ENCODE measurements around the gene FAAH. TPM values are rescaled to one million over a fixed set of nuclear protein-coding genes. Genes with fewer than 3 reads are reported as not detected.

FAAH gene
- polyA plus RNA-seq, 1 of the 3 experiments (the other 2 are of a cell fraction) = 1.2 TPM

DNA sequence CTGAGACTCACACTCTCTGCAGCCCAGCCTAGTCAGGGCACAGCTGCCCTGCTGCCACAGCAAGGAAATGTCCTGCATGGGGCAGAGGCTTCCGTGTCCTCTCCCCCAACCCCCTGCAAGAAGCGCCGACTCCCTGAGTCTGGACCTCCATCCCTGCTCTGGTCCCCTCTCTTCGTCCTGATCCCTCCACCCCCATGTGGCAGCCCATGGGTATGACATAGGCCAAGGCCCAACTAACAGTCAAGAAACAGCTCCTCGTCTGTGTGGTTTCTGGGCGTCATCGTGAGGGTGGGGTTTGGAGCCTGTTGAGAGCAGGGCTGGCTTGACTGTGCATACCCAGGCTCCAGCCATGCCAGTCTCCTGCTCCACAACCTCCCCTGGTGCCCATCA lies 19.5 kb downstream of the FAAH start:
- peak; percentile 57 for DNase-seq
- no peaks in the 10 kb centered on the region for H3K36me3 ChIP-seq (replicated peaks in 1 of 2; ENCODE audit: control insufficient read depth in 1 of 2, insufficient read depth in 2 of 2, low read length in 1 of 2)

More for the DNA sequence above, 19.5 kb downstream of the FAAH start:
- TF ChIP-seq RAD21 (IDR thresholded peaks at IDR 0.05; ENCODE audit: low read length) = no peak
- TF ChIP-seq, protein P1, sequence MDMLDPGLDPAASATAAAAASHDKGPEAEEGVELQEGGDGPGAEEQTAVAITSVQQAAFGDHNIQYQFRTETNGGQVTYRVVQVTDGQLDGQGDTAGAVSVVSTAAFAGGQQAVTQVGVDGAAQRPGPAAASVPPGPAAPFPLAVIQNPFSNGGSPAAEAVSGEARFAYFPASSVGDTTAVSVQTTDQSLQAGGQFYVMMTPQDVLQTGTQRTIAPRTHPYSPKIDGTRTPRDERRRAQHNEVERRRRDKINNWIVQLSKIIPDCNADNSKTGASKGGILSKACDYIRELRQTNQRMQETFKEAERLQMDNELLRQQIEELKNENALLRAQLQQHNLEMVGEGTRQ (IDR thresholded peaks at IDR 0.05; ENCODE audit: borderline replicate concordance, low read depth, low read length) = no peak
- TF ChIP-seq MXI1 (IDR thresholded peaks at IDR 0.05; ENCODE audit: low read depth, low read length) = no peak
- no peak for TF ChIP-seq GATA2 (CRISPR knock-in tag; IDR thresholded peaks at IDR 0.05)
- TF ChIP-seq, protein P2, sequence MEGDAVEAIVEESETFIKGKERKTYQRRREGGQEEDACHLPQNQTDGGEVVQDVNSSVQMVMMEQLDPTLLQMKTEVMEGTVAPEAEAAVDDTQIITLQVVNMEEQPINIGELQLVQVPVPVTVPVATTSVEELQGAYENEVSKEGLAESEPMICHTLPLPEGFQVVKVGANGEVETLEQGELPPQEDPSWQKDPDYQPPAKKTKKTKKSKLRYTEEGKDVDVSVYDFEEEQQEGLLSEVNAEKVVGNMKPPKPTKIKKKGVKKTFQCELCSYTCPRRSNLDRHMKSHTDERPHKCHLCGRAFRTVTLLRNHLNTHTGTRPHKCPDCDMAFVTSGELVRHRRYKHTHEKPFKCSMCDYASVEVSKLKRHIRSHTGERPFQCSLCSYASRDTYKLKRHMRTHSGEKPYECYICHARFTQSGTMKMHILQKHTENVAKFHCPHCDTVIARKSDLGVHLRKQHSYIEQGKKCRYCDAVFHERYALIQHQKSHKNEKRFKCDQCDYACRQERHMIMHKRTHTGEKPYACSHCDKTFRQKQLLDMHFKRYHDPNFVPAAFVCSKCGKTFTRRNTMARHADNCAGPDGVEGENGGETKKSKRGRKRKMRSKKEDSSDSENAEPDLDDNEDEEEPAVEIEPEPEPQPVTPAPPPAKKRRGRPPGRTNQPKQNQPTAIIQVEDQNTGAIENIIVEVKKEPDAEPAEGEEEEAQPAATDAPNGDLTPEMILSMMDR (IDR thresholded peaks at IDR 0.05) = no peak; the same call in 1 of the 2 replicates
- TF ChIP-seq RCOR1 (IDR thresholded peaks at IDR 0.05; ENCODE audit: low read length) = no peak
- no peak for TF ChIP-seq TAF1 (IDR thresholded peaks at IDR 0.05; ENCODE audit: borderline replicate concordance, low read depth, low read length)
- TF ChIP-seq, protein P3, sequence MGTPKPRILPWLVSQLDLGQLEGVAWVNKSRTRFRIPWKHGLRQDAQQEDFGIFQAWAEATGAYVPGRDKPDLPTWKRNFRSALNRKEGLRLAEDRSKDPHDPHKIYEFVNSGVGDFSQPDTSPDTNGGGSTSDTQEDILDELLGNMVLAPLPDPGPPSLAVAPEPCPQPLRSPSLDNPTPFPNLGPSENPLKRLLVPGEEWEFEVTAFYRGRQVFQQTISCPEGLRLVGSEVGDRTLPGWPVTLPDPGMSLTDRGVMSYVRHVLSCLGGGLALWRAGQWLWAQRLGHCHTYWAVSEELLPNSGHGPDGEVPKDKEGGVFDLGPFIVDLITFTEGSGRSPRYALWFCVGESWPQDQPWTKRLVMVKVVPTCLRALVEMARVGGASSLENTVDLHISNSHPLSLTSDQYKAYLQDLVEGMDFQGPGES (IDR thresholded peaks at IDR 0.05; ENCODE audit: low read depth, low read length) = no peak
- no peak for TF ChIP-seq EP300 (IDR thresholded peaks at IDR 0.05; ENCODE audit: borderline replicate concordance in 1 of 2, low read depth in 1 of 2, low read length in 1 of 2)
- TF ChIP-seq, protein P4, sequence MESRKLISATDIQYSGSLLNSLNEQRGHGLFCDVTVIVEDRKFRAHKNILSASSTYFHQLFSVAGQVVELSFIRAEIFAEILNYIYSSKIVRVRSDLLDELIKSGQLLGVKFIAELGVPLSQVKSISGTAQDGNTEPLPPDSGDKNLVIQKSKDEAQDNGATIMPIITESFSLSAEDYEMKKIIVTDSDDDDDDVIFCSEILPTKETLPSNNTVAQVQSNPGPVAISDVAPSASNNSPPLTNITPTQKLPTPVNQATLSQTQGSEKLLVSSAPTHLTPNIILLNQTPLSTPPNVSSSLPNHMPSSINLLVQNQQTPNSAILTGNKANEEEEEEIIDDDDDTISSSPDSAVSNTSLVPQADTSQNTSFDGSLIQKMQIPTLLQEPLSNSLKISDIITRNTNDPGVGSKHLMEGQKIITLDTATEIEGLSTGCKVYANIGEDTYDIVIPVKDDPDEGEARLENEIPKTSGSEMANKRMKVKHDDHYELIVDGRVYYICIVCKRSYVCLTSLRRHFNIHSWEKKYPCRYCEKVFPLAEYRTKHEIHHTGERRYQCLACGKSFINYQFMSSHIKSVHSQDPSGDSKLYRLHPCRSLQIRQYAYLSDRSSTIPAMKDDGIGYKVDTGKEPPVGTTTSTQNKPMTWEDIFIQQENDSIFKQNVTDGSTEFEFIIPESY (IDR thresholded peaks at IDR 0.05; ENCODE audit: borderline replicate concordance, low read depth) = no peak
- TF ChIP-seq, protein P5, sequence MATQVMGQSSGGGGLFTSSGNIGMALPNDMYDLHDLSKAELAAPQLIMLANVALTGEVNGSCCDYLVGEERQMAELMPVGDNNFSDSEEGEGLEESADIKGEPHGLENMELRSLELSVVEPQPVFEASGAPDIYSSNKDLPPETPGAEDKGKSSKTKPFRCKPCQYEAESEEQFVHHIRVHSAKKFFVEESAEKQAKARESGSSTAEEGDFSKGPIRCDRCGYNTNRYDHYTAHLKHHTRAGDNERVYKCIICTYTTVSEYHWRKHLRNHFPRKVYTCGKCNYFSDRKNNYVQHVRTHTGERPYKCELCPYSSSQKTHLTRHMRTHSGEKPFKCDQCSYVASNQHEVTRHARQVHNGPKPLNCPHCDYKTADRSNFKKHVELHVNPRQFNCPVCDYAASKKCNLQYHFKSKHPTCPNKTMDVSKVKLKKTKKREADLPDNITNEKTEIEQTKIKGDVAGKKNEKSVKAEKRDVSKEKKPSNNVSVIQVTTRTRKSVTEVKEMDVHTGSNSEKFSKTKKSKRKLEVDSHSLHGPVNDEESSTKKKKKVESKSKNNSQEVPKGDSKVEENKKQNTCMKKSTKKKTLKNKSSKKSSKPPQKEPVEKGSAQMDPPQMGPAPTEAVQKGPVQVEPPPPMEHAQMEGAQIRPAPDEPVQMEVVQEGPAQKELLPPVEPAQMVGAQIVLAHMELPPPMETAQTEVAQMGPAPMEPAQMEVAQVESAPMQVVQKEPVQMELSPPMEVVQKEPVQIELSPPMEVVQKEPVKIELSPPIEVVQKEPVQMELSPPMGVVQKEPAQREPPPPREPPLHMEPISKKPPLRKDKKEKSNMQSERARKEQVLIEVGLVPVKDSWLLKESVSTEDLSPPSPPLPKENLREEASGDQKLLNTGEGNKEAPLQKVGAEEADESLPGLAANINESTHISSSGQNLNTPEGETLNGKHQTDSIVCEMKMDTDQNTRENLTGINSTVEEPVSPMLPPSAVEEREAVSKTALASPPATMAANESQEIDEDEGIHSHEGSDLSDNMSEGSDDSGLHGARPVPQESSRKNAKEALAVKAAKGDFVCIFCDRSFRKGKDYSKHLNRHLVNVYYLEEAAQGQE (IDR thresholded peaks at IDR 0.05; ENCODE audit: low read depth, low read length) = no peak
- TF ChIP-seq TEAD4 (IDR thresholded peaks at IDR 0.05; ENCODE audit: borderline replicate concordance, insufficient read depth) = no peak
- TF ChIP-seq SMC3 (IDR thresholded peaks at IDR 0.05; ENCODE audit: low read depth, low read length) = no peak
- no peak for TF ChIP-seq RXRA (IDR thresholded peaks at IDR 0.05; ENCODE audit: borderline replicate concordance, low read depth)
- TF ChIP-seq ELF1 (IDR thresholded peaks at IDR 0.05) = no peak
- TF ChIP-seq FOXM1 (IDR thresholded peaks at IDR 0.05; ENCODE audit: low read depth) = no peak
- no peaks in the 10 kb centered on the region; a peak in 1 of 4 replicates for H3K4me1 ChIP-seq (ENCODE audit: control insufficient read depth in 1 of 2, insufficient read depth in 2 of 2, low read depth in 1 of 2, low read length in 1 of 2)
- WGBS (ENCODE audit: low lambda C conversion rate) = 73% methylated on average over 5 of the region's 7 CpGs
- ChIA-PET CTCF (interaction anchor here (0.7 to 2.4 kb wide), 9 partner anchors 11 to 134 kb away, joined by 3 to 5 read pairs (median 4); no protein-coding TSS in a partner anchor), POLR2A (no interaction called here)
- no peaks in the 10 kb centered on the region for H3K79me2 ChIP-seq (ENCODE audit: insufficient read depth)
- H3K9ac ChIP-seq = no peak overlapping the region
- H3K27ac ChIP-seq (ENCODE audit: low read depth in 2 of 2, low read length in 1 of 2) = no peak overlapping the region
- no peak overlapping the region for H3K4me2 ChIP-seq
- H3K27me3 ChIP-seq (ENCODE audit: insufficient read depth) = no peaks in the 10 kb centered on the region
- no peaks in the 10 kb centered on the region for H3F3A ChIP-seq (replicated peaks; ENCODE audit: insufficient read depth)
- no peak overlapping the region for H3K4me3 ChIP-seq (ENCODE audit: low read depth in 2 of 2, low read length in 1 of 2)
- no peaks in the 10 kb centered on the region for H3K9me2 ChIP-seq
- no peak overlapping the region for H2AFZ ChIP-seq (ENCODE audit: low read depth)
- H4K20me1 ChIP-seq (ENCODE audit: insufficient read depth) = no peaks in the 10 kb centered on the region
- H3K9me3 ChIP-seq = no peaks in the 10 kb centered on the region
